Suprapubic skin (tissue), 4 donors: Measurements from ENCODE around the gene ABCC2. TPM values are rescaled to one million over a fixed set of nuclear protein-coding genes. Genes with fewer than 3 reads are reported as not detected.

ENCODE experiments used
- DNase-seq, 2 donors: peaks; one replicate each; pipeline ENCODE4 v3.0.0-alpha.2; 2019; ENCODE audit warnings: low spot score in 2 of 2
- H3K27ac ChIP-seq: fragments of 200-600 bp; sonication (generic); one replicate; pipeline ENCODE4 v1.5.1; 2019
- H3K27me3 ChIP-seq: fragments of 200-600 bp; sonication (generic); one replicate; pipeline ENCODE4 v1.5.1; 2019
- H3K36me3 ChIP-seq: fragments of 200-600 bp; sonication (generic); one replicate; pipeline ENCODE4 v1.5.1; 2019
- H3K4me1 ChIP-seq: fragments of 200-600 bp; sonication (generic); one replicate; pipeline ENCODE4 v1.5.1; 2019
- H3K4me3 ChIP-seq: fragments of 200-600 bp; sonication (generic); one replicate; pipeline ENCODE4 v1.5.1; 2019; ENCODE audit warnings: mild to moderate bottlenecking
- H3K9me3 ChIP-seq: fragments of 200-600 bp; sonication (generic); one replicate; pipeline ENCODE4 v1.5.1; 2019
- EP300 ChIP-seq: sonication (generic); formaldehyde crosslinking; IDR thresholded peaks from one replicate; pipeline ENCODE4 v1.6.1; 2017; ENCODE audit warnings: antibody characterized with exemption
- POLR2A ChIP-seq, 2 donors: fragments of 450-650 bp; IDR thresholded peaks; one replicate each; pipeline ENCODE4 v1.6.1; 2017; ENCODE audit warnings: antibody characterized with exemption in 2 of 2, mild to moderate bottlenecking in 2 of 2, moderate library complexity in 2 of 2
- POLR2AphosphoS5 ChIP-seq, 3 donors: sonication (generic); formaldehyde crosslinking; IDR thresholded peaks; one replicate each; pipeline ENCODE4 v1.6.1; 2017; ENCODE audit warnings: antibody characterized with exemption in 3 of 3
- WGBS: methylation state at CpG from one replicate; pipeline ENCODE4 v1.1.5; 2018; 5-methylcytosine and 5-hydroxymethylcytosine counted together
- total RNA-seq, 4 donors: library from RNA; depleted of rRNA; stranded (reverse); fragments of >200 nt; gene quantifications; one replicate each; pipeline ENCODE4 v1.1.0, GENCODE V29; 2016
- TF ChIP-seq, protein P1 (sequence below), 2 donors: fragments of 200-600 bp in 1 of 2; fragments of 450-650 bp in 1 of 2; sonication (generic) in 1 of 2; IDR thresholded peaks; one replicate each; pipeline ENCODE4 v1.5.1; 2016 to 2019; ENCODE audit warnings: antibody characterized with exemption in 2 of 2, mild to moderate bottlenecking in 1 of 2, moderate library complexity in 1 of 2

The ABCC2 gene
- total RNA-seq, 4 donors from 2014 or later, result 1.4 to 4.4 (median 2.7) TPM

DNA sequence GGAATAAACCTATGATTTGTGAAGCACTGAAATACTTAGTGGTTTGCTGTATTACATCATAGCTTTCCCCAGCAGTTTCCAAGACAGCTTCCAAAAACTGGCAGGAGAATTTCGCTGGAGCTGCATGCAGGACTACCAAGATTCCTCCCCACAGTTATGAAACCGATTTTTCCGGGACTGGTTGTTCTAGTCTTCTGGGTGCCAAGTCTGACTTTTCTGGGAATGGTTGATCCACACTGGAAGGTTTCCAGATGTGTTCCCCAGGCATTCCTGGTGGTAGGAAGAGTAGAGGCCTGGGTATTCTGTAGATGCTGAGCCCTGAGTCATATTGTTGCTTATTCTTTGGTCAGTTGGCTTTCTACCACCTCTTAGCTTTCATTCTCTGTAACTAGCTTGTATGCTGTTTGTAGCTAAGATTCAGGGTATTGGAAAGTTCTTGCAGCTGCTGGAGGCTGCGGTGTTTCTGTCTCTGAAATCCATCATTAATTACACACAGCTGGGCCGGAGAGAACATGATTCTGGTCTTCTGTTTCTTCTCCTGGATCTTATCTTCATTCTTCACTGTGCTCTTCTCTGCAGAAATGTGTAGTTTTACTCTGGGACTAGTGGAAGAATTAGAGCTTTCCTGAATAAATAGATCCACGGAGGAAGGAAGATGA lies 6.3 kb downstream of the ABCC2 start:
- no peaks in the 10 kb centered on the region for H3K9me3 ChIP-seq
- H3K36me3 ChIP-seq, result no peaks in the 10 kb centered on the region
- H3K27ac ChIP-seq, result peak overlapping the region; percentile 50
- no peaks in the 10 kb centered on the region for H3K27me3 ChIP-seq
- 42% methylated on average over 6 of the region's 6 CpGs for WGBS
- H3K4me3 ChIP-seq, result no peak overlapping the region
- peak in 2 of 3 donors; percentile 76 to 84 for TF ChIP-seq POLR2AphosphoS5 (IDR thresholded peaks at IDR 0.05)
- TF ChIP-seq, protein P1, sequence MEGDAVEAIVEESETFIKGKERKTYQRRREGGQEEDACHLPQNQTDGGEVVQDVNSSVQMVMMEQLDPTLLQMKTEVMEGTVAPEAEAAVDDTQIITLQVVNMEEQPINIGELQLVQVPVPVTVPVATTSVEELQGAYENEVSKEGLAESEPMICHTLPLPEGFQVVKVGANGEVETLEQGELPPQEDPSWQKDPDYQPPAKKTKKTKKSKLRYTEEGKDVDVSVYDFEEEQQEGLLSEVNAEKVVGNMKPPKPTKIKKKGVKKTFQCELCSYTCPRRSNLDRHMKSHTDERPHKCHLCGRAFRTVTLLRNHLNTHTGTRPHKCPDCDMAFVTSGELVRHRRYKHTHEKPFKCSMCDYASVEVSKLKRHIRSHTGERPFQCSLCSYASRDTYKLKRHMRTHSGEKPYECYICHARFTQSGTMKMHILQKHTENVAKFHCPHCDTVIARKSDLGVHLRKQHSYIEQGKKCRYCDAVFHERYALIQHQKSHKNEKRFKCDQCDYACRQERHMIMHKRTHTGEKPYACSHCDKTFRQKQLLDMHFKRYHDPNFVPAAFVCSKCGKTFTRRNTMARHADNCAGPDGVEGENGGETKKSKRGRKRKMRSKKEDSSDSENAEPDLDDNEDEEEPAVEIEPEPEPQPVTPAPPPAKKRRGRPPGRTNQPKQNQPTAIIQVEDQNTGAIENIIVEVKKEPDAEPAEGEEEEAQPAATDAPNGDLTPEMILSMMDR (IDR thresholded peaks at IDR 0.05), result no peak
- DNase-seq, result no peak
- peaks cover 12% of the 10 kb centered on the region for H3K4me1 ChIP-seq

DNA sequence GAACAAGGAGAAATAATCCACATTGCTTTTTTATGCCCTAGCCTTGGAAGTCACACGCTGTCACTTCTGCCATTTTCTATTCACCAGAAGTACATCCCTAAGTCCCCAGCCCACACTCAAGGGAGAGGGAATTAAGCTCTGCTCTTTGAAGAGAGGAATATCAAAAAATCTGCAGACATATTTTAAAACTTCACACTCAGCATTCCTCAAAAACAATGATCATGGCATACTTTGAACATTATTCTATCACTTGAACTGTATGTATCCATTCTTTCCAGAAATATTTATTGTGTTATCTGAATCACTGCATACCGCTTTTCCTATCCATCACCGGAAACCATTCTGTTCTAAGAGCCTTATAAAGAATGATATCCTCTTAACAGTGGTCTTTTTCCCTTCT lies 9.4 kb downstream of the ABCC2 start:
- H3K36me3 ChIP-seq, result no peaks in the 10 kb centered on the region

DNA sequence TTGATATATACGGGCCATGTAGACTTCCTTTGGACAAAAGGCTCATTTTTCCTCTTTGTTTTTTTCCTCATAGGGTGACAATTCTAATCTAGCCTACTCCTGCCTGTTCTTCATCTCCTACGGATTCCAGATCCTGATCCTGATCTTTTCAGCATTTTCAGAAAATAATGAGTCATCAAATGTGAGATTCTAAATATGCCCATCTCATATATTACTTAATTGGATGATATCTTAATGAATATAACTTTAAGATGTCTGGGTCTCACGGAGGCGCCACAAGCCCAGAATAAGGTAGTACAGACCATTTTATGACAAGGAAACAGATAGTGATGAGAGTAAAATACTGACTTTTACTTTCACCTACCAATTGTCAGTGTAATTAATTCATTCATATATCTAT lies 11.4 kb downstream of the ABCC2 start:
- Histone ChIP-seq H3K27me3 (no peaks in the 10 kb centered on the region), H3K4me3 (no peak overlapping the region), H3K4me1 (no peaks in the 10 kb centered on the region), H3K36me3 (no peaks in the 10 kb centered on the region), H3K9me3 (no peaks in the 10 kb centered on the region), H3K27ac (no peak overlapping the region)
- WGBS, result 93% methylated on average over 4 of the region's 4 CpGs
- TF ChIP-seq POLR2A (IDR thresholded peaks at IDR 0.05) (no peak), EP300 (no peak), POLR2AphosphoS5 (IDR thresholded peaks at IDR 0.05) (no peak)
- TF ChIP-seq, protein P1 (IDR thresholded peaks at IDR 0.05), result no peak
- no peak for DNase-seq

More for the DNA sequence above, 9.4 kb downstream of the ABCC2 start:
- Histone ChIP-seq H3K9me3 (no peaks in the 10 kb centered on the region), H3K4me3 (no peak overlapping the region), H3K4me1 (no peaks in the 10 kb centered on the region), H3K27ac (no peak overlapping the region), H3K27me3 (no peaks in the 10 kb centered on the region)
- DNase-seq, result no peak
- 90% methylated on average over 3 of the region's 3 CpGs for WGBS
- TF ChIP-seq POLR2A (IDR thresholded peaks at IDR 0.05) (no peak), POLR2AphosphoS5 (IDR thresholded peaks at IDR 0.05) (no peak), EP300 (no peak)
- TF ChIP-seq, protein P1 (IDR thresholded peaks at IDR 0.05), result no peak

DNA sequence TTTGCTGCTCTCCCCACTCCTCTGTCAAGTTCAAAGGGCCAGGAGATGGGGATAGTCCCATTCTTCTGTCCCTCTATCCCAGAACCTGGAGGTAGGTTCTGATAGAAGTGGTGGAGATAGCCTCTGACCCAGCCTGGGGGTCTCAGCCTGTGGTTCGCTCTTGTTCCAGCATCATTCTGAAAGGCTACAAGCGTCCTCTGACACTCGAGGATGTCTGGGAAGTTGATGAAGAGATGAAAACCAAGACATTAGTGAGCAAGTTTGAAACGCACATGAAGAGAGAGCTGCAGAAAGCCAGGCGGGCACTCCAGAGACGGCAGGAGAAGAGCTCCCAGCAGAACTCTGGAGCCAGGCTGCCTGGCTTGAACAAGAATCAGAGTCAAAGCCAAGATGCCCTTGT lies 14.5 kb downstream of the ABCC2 start:
- WGBS, result 94% methylated on average over 6 of the region's 6 CpGs
- H3K4me1 ChIP-seq, result no peaks in the 10 kb centered on the region
- no peak for DNase-seq
- H3K36me3 ChIP-seq, result no peaks in the 10 kb centered on the region
- no peaks in the 10 kb centered on the region for H3K9me3 ChIP-seq
- TF ChIP-seq, protein P1 (IDR thresholded peaks at IDR 0.05), result no peak
- TF ChIP-seq EP300, result no peak
- TF ChIP-seq POLR2A (IDR thresholded peaks at IDR 0.05), result no peak
- no peak for TF ChIP-seq POLR2AphosphoS5 (IDR thresholded peaks at IDR 0.05)
- H3K27ac ChIP-seq, result no peak overlapping the region
- no peaks in the 10 kb centered on the region for H3K27me3 ChIP-seq
- H3K4me3 ChIP-seq, result no peak overlapping the region

DNA sequence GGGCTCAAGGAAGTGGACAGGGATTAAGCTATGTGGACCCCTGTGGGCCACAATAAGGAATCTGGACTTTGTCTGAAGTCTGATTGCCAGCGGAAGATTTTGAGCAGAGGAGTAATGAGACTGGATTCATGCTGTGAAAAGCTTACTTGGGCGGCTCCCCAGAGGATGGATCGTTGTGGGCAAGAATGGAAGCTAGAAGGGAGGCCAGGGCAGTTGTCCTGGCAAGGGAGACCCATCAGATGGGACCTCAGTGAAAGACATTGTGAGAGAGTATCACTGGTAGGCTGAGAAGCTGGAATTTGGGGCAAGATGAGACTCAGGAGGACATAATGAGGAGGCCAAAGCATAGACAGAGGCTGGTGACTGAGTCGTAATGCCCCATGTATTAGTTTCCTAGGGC lies 15.6 kb downstream of the ABCC2 start:
- Histone ChIP-seq H3K27me3 (no peaks in the 10 kb centered on the region), H3K4me3 (no peak overlapping the region), H3K27ac (no peak overlapping the region), H3K4me1 (no peaks in the 10 kb centered on the region), H3K9me3 (no peaks in the 10 kb centered on the region), H3K36me3 (no peaks in the 10 kb centered on the region)
- no peak for DNase-seq
- no peak for TF ChIP-seq EP300
- TF ChIP-seq POLR2A (IDR thresholded peaks at IDR 0.05), result no peak
- no peak for TF ChIP-seq POLR2AphosphoS5 (IDR thresholded peaks at IDR 0.05)
- TF ChIP-seq, protein P1 (IDR thresholded peaks at IDR 0.05), result no peak
- 90% methylated on average over 4 of the region's 4 CpGs for WGBS
